ENCODE data around the gene EFCAB8.
"Not testable (repeated sequence)": the region's sequence is repeated elsewhere in the genome, so short reads cannot be mapped to it uniquely, and the experiment has no call there.

Gene EFCAB8

GRCh38 chr20:32975121-32975520 lies 116.4 kb downstream of the EFCAB8 start:
- not testable (repeated sequence) for DNase-seq

DNA sequence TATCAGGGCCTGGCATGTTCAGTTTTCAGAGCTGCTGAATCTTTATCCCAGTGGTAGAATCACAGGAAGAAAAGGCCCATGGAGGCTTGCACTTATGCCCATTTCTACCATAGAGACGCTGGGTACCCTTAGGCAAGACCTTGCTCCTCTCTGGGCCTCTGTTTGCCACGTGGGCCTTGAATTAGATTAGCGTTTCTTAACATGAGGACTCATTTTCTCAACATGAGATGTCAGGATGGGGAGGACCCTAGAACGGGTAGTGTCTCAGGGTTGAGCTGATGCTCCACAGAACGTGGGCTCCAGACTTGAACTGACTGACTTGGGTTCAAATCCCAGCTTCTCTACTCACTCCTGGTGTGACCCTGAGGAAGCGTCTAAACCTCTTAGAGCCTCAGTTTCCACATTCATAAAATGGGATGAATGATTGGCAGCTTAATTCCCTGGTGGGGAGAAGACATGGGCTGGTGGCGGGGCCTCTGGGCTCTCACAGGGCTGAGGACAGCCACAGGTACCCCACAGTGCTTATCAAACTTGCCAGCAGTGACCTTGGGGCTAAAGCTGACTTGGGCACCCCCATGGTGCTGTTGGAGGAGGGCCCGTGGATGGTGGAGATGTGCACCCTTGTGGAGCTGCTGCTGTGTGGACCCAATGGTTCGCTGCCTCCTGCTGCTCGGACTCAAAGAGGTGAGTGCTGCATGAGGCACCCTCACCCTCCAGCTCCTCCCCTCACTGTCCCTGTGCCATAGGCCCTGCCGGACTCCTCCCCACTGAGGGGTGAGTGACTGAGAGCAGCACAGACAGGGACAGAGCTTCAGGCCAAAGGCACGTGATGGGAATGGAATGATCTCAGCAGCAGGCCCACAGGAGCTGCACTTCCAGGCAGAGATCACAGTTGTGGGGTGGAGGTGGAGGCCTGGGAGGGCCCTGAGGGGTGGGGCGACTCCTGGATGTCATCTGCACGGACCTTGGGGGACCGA lies 117.3 kb downstream of the EFCAB8 start:
- DNase-seq = no peak

DNA sequence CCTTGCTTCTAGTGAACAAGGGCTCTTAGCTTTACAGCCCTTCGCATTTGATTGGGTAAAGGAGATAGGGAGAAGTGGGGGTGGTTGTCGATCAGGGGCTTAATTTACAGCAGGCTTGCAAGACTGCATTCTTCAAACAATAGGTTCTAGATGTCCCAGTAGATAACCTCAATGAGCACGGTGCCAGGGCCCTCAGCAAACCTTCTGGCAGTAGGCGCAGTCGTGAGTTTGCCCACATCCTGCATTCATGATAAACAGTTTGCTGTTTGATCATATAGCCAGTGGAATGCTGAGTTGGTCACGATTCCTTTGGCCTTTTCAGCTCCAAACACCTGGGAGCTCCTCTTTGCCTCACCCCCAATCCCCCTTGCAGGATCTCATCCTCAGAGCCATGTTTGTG lies 118.0 kb downstream of the EFCAB8 start:
- DNase-seq = no peak

GRCh38 chr20:32977281-32978008 lies 118.7 kb downstream of the EFCAB8 start:
- DNase-seq = no peak

- DNase-seq = no peak
Observed at GRCh38 chr20:32978009-32978335, 119.2 kb downstream of the EFCAB8 start.

DNA sequence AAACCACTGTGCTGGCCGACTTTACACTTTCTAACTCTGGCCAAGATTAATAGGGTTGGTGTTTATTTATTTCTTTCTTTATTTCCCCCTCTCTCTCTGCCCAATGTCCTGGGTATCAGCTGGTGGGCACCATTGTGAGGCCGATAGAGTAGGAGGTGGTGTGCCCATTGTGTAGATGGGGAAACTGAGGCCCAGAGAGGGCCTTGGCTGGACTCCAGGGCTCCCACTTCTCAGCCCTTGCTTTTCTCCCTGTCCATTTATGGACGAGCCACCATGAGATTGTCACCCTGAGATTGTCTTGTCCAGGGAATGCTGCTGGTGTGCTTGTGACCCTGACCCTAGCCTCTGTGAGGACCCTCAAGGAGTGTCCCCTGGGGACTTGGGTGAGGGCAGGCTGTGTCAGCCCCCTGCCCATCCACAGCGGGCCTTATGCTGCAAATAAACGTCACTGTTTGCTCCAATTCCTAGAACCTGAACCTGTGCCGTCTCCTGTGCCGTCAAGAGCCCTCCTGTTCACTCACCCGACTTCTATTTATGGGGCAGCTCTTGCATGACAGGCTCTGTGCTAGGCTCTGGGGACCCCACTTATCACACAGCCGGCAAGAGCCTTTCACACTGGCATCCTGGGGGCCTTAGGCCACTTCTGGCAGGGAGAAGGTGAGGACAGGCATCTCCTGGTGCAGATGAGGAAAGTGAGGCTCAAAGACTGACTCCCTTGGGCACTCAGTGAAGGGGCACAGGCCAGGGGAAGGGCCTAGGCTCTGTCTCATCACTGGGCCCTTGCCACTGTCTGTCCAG lies 120.7 kb downstream of the EFCAB8 start:
- DNase-seq = no peak

GRCh38 chr20:32980131-32980941 lies 121.6 kb downstream of the EFCAB8 start:
- DNase-seq = no peak

DNA sequence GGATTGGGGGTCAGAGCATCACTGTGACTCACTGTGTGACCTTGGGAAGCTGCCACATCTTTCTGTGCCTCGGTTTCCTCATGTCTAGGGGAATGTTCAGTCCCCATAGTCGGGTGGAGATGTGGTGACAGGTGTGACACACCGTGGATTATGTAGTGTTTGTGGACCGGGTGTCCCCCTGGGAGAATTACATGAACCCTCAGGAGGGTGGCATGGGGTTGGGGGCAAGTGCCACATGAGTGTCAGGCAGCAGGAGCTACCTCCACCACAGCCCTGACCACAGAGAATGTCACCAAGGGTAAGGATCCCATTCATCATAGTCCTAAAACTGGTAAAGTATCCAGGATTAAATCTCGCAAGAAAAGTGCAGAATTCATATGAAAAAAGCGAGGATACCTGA lies 122.3 kb downstream of the EFCAB8 start:
- no peak for DNase-seq

DNA sequence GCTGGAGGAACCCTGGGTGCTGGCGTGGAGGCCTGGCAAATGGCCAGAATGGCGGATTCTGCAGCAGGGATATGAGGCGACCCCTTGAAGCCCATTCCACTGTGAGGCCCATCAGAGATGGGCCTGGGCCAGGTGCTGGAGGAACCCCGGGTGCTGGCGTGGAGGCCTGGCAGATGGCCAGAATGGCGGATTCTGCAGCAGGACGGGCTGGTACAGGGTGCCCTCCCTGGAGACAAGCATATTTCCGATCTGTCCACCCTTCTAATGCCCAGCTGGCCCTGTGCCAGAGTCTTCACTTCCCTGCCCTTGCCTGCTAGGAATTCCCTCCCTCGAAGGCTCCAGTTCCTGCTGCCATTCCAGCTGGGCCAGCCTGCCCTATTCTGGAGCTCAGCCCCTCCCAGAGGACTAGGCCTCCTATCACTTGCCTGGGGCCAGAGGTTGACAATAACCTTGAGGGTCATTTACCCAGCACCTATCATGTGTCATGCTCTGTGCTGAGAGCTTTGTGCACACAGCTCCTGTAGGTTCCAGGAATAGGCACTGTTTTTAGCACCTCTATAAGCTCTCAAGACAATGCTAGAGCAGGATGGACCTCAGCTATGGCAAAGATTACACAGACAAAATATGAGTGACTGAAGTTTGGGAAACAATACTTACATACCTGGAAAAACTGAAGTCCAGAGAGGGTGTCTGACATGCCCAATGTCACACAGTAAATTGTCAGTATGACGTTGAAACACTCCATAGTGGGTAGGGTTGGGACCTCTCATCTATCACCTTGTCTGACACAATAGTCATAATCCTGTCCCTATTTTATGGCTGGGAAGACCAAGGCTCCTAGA lies 124.1 kb downstream of the EFCAB8 start:
- no peak for DNase-seq

- DNase-seq = no peak
Observed at GRCh38 chr20:32983459-32984112, 124.9 kb downstream of the EFCAB8 start.

DNA sequence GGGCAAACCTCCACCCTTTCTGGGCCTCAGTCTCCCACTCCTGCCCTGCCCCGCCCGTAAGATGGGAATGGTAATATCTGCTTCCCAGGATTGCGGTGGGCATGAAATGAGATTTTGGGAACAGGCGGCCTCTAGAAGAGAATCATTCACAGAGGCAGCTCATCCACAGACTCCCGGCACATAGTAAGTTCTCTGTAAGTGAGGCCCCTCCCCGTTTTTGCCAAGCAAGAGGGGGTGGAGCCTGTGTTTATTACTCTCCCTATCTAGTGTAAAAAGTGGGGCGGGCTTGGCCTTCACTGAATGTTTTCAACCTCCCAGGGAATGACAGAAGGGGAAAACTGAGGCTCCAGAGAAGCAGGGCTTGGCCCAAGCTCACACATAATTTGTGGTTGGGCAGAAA lies 125.5 kb downstream of the EFCAB8 start:
- DNase-seq = no peak

DNA sequence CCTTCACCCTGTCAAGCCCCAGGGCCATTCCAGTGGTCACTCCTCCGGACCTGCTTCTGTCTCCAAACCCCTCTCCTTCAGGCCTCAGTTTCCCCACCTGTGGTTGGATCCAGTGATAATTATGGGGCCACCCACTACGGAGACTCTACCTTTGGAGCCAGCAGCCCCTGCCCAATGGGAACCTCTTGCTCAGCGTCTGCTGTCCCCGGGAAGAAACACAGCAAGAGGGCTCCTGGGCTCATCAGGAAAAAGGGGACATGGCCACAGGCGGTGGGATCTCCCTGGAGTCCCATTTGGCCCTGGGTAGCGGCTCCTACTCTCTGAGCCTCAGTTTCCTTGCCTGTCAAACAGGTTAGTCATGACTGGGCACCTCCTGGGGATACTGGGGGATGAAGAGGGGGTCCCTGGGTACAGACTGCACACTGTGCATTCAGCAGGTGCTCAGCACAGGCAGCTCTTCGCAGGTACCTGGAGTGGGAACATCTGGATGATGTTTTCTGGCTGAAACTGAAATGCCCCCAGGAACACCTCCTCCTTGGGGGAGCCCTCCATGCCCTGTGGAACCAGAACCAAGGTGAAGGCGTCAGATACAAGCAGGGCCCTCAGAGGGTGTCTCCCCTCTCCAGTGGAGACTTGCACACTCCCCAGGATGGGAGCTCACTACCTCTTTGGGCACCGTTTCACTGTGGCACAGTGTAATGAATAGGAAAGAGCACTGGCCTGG lies 126.1 kb downstream of the EFCAB8 start:
- no peak for DNase-seq

DNA sequence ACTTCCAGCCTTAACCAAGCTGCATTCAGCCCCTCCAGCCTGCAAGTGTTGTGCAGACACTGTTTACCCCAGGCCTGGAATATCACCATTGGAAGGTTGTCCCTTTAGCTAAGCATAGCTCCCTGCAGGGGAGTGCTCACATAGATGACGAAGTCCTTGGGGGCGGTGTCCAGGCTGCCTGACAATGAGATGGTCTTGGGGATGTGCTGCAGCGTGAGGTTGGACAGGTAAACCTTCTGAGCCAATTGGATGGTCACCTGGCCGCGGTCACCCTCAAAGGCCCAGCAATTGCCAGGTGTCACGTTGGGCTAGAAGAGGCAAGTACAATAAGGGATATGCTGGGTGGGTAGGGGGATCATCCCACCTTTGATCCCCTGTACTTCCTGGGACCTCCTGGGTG lies 126.9 kb downstream of the EFCAB8 start:
- no peak for DNase-seq

DNA sequence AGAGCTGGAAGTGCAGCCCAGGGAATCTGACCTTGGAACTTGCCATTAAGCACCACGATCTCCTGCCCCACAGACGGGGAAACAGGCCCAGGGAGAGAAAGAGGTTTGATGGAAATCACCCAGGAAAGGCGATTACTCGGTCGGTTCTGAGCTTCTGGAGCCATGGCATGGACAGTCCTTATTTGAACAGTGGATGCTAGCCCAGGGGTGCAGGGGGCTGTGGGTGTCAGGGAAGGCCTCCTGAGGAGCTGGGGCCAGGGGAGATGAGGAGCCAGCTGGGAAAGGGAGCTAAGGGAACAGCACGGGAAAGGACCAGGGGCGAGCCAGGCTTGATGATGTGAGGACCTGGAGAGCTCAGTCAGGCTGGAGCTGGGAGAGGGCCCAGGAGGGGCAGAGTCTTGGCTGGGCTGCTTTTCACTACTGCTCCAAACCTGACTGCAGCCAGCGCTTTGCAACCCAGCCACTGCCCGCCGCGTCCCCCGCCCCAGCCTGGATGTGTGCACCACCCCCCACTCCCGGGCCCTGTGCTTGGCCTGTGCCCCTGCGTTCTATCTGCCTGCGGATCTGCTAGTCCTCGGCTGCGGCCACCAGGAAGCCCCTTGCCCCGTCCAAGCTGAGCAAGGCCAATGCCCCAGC lies 127.7 kb downstream of the EFCAB8 start:
- DNase-seq = no peak

DNA sequence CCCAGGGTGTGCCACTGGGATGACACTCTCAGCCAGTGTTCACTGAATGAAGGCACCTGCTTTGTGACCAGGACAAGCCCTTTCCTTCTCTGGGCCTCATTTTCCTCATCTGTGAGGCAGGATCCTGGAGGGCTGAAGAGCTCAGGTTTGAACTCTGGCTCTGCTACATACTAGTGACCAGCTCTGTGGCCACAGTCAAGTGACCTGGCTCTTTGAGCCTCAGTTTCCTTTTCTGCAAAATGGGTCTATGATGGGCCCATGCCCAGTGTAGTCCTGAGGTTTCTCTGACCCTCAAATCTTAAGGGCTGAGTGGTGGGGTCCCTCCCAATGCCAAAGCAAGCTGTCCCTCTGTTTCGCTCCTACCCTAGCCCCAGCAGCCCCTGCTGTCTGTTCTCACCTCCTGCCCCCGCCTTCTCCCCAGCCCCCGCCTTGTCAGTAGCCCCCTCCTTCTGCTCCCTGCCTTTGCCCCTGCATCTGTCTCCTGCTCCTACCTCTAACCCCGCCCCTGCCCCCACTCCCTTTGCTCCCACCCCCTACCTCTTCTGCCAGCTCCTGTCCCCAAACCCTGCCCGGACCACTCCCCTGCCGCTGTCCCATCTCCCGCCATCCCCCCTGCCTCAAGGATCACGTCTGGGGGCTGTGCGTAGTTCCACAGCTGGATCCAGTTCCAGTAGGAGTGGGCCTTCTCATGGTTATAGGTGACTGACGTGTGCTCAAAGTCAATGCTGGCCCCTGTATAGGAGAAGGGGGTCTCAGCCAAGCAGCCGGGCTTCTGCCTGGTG lies 128.5 kb downstream of the EFCAB8 start:
- DNase-seq = no peak

GRCh38 chr20:32988008-32988407 lies 129.3 kb downstream of the EFCAB8 start:
- DNase-seq = no peak

GRCh38 chr20:32989507-32990283 lies 131.0 kb downstream of the EFCAB8 start:
- DNase-seq = no peak

GRCh38 chr20:32990426-32990825 lies 131.7 kb downstream of the EFCAB8 start:
- DNase-seq = no peak

Measured in CD4-positive, alpha-beta T cell treated with Interleukin-4 for 4 hours (primary cell).